Measurements from ENCODE around the gene KLF7.

Gene KLF7

DNA sequence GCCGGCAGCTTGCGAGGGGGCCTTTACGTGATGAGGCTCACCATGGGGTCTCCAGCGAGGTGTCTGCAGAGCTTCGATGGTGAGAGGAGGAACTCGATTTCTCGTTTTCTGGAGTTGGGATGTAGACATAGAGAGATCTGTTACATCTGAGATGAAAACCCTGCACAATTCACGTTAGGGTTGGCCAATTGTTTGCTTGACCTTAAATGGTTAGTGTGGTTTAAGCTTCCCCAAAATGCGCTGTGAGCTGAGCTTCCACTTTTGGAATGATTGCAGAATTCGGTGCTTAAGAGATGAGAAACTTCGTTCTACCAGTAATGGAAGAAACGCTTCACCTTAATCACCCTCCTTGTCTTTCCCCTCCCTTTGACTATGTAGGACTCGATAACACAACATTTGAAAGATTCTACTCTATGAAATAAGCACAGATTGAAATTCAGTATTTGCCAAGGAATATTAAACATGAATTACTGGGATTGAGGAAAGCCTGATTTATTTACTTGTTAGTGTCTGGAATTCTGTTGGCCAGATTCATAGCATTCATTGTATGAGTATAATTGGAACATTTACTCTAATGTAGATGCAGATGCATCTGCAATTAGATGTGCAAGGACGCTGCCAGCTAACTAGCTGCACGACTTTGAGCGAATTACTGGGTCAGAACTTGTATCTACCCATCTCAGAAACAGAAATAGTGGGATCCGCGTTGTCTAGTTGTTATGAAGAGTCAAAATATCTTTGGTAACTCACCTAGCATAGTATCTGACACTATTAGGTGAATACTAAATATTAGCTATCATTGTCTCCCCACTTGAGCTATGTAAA, 1.6 kb upstream of the KLF7 start:
- DNase-seq (ENCODE audit: low read depth in 3 of 3), result no peak

DNA sequence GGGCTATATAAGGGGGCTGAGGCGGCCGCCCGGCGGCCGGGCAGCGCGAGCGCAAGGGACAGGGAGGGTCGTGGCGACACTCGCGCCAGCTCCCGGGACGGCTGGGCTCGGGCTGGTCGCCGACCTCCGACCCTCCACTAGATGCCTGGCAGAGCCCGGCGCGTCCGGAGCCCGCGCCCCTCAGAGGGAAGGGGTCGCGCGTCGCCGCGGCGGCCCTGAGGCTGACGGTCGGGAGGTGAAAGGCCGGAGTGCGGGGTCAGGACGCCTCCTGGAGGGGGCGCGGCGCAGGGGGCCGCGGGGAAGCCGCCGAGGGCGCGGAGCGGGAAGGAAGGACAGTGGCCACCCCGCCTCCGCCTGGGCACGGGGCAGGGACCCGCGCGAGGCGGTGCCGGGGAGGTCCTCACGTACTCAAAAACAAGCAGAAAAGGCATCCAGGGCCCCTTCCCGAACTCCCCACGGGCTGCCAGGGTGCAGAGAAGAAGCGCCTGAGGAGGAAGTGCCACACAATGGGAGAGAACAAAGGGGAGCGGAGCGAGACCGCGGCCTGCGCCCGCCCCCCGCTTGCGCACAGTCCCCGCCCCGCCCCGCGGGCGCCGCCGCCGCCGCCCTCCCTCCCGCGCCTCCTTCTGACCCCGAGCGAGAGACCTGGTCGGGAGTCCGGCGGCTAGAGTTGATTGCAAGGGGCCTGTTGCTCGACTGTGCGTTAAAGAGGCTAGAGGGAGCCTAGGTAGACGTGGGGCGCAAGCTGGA, 776 bp upstream of the KLF7 start:
- peak; percentile 26 to 54 (median 51) for DNase-seq (ENCODE audit: low read depth in 3 of 3)

- peak; percentile 87 to 93 (median 93) for DNase-seq (ENCODE audit: low read depth in 3 of 3)
Measured at GRCh38 chr2:207166039-207166348, 246 bp upstream of the KLF7 start.

GRCh38 chr2:207164006-207164831, 1.5 kb downstream of the KLF7 start:
- DNase-seq (ENCODE audit: low read depth in 3 of 3), result peak in 2 of 3 experiments; percentile 8 to 20

DNA sequence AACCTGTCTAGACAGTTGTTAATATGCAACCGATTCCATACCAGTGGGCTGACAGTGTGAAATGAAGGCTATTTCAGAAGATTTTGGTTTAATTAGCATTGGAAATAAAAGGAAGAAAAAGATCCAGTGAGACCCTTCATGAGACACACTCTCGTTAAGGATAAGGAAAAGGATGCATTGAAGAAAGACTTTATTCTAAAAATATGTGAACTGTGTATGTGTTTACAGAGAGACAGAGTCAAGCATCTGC, 2.1 kb downstream of the KLF7 start:
- DNase-seq (ENCODE audit: low read depth in 3 of 3), result no peak

DNA sequence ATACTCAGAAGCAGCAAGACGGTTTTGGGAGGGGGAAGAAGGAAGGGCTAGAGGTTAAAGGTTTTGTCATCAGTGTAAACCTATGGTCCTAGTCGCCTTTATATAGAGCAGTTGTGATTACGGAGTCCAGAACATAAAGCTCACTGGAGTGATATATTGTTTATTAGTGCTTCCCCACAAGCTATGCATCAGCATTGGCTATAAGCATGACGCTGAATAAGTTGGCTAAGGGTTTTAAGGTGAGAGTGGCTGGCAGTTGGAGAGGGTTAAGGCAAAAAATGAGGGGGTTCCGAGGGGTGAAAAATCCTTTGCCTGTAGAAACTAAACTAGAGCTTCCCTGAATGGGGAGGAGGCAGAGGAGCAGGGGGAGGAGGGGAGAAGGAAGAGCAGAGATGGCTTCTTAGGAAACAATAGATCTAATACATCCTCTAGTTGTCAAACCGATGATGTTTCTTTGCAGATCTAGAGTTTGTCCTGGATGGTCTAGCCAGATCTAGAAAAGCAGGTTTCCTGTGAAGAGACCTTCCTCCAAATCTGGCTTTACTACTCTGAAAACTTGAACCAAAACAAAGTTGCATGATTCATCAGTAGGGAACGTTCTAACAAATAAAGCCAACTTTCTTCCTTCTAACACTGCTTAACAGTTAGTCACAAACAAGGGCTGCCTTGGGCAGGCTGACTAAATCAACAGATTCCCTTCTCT, 2.5 kb downstream of the KLF7 start:
- DNase-seq (ENCODE audit: low read depth in 3 of 3), result no peak

- DNase-seq (ENCODE audit: low read depth in 3 of 3), result no peak
Measured at GRCh38 chr2:207162316-207162715, 3.4 kb downstream of the KLF7 start.

- DNase-seq (ENCODE audit: low read depth in 3 of 3), result no peak
Measured at GRCh38 chr2:207161247-207162123, 4.3 kb downstream of the KLF7 start.

DNA sequence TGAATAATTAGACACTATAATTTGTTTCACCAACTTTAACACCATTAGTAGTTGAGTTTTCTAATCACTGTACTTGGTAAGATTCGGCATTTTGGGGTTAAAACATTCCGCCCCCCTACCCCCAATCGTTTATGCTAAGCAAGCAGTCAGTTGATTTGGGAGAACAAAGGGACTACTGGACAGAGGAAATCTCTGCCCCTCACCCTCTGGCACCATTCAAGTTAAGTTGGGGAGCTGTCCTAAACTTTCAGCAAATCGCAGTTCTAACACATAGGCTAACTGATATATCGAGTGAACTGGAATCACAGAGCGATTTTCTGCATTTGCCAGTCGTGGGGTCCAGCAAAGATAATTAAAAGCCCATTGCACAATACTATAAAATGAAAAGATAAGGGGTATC, 5.6 kb downstream of the KLF7 start:
- no peak for DNase-seq (ENCODE audit: low read depth in 3 of 3)

- no peak for DNase-seq (ENCODE audit: low read depth in 3 of 3)
Measured at GRCh38 chr2:207159002-207159401, 6.7 kb downstream of the KLF7 start.

DNA sequence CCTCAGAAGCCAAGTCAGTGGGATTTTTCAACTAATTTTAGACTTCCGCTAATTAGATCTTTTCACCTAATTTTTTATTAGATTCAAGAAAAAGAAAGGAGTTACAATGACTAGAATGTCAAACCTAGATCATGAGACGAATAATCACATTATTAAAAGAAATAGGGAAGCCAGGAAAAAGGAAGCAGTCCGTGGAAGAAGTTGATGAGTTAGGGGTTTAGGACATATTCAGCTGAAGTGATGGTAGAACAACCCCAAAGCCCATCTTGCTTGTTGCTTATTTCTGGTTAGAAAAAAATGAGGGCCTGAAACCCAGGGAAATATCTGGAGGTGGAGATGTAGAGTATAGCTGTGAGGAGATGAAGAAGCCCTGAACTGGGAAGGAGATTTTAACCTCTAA, 8.0 kb downstream of the KLF7 start:
- no peak for DNase-seq (ENCODE audit: low read depth in 3 of 3)

- no peak for DNase-seq (ENCODE audit: low read depth in 3 of 3)
Measured at GRCh38 chr2:207157162-207157481, 8.6 kb downstream of the KLF7 start.

- DNase-seq (ENCODE audit: low read depth in 3 of 3), result no peak
Measured at GRCh38 chr2:207156451-207157161, 9.1 kb downstream of the KLF7 start.

GRCh38 chr2:207155516-207156444, 10.0 kb downstream of the KLF7 start:
- DNase-seq (ENCODE audit: low read depth in 3 of 3), result no peak

- DNase-seq (ENCODE audit: low read depth in 3 of 3), result no peak
Measured at GRCh38 chr2:207154556-207155510, 10.9 kb downstream of the KLF7 start.

DNA sequence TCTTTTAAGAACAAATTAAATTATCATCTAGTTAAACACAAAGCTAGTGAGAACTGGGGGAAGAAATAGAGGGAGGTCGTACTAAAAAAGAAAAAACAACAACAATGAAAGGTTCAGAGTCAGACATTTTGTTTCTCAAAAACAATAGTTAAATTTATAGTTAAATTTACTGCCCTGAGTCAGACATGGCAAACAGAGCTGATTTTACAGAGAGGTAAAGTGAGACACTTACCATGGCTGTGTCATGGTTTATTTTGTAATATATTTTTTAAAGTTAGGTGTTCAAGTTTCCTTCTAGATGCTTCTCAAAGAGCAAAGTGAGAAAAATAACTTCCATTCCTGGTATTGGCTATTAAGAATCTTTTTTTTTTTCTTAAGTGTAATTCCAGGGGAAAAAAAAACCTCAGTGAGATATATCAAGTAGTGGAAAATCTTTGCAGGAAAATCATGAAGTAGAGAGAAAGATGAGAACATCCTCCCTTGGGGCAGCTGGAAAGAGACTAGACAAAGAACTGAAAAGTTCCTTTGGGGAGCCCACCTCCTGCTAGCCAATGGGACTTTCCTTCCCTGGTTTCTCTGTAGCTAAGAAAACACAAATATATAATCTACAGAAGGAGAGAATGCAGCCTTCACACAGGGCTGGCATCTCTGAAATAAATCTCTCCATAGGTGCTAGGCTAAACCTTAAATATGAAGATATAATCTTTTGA, 12.3 kb downstream of the KLF7 start:
- DNase-seq (ENCODE audit: low read depth in 3 of 3), result no peak

DNA sequence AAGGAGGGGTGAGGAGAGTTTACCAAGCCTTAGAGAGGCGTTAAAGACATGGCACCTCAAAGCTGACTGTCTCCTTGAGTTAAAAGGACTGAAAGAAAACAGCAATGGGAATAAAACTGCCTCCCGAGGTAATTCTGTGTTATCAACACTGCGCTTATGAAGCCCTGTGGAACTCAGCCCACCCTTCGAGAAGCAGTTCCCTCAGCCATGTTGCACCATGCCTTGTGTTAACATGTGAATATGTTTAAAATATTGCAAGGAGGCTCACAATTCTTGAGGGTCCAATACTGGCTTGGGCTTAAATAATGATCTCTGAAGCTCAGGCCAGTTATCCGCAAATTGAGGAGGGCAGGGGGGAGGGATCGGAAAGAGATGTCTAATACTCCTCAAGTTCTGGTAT, 14.7 kb downstream of the KLF7 start:
- no peak for DNase-seq (ENCODE audit: low read depth in 3 of 3)

GRCh38 chr2:207150284-207150683, 15.5 kb downstream of the KLF7 start:
- no peak for DNase-seq (ENCODE audit: low read depth in 3 of 3)

Measured in stimulated activated CD4-positive, alpha-beta T cell treated with anti-CD3 and anti-CD28 coated beads, TNF-alpha, amount 100 ng/mL, for 4 hours (primary cell).